Natural killer cell (primary cell): ENCODE data around the gene ALK. TPM values are rescaled to one million over a fixed set of nuclear protein-coding genes. Genes with fewer than 3 reads are reported as not detected.

Source experiments
- ATAC-seq, 3 donors: fragments of 150-1000 bp in 2 of 3; fragments of 200-7000 bp in 1 of 3; cut with Tn5 transposase; 1 replicate in 1 of 3; 2 replicates in 2 of 3; pipeline ENCODE4 v1.10.0; 2021; ENCODE audit warnings: mild to moderate bottlenecking in 2 of 3, moderate library complexity in 2 of 3
- DNase-seq, 2 donors: peaks; one replicate each; pipeline versions ENCODE4 v3.0.0 to v3.0.0-alpha.2; 2013 to 2021; ENCODE audit warnings: mixed read lengths in 1 of 2
- H3K27ac ChIP-seq: one replicate; pipeline ENCODE4 v1.5.1; 2013; ENCODE audit warnings: mild to moderate bottlenecking, low read length
- H3K27me3 ChIP-seq: one replicate; pipeline ENCODE4 v1.6.1; 2013; ENCODE audit warnings: low read length; ENCODE audit not compliant: control insufficient read depth, insufficient read depth
- H3K36me3 ChIP-seq: one replicate; pipeline ENCODE4 v1.6.1; 2013; ENCODE audit warnings: low read length; ENCODE audit not compliant: control insufficient read depth, insufficient read depth
- H3K4me1 ChIP-seq: one replicate; pipeline ENCODE4 v1.6.1; 2013; ENCODE audit warnings: low read length; ENCODE audit not compliant: control insufficient read depth, insufficient read depth
- H3K4me3 ChIP-seq: one replicate; pipeline ENCODE4 v1.5.1; 2013; ENCODE audit warnings: low read length
- H3K9me3 ChIP-seq: one replicate; pipeline ENCODE4 v1.6.1; 2013; ENCODE audit warnings: low read length; ENCODE audit not compliant: control insufficient read depth, insufficient read depth
- H3K27ac Mint-ChIP-seq, 2 donors: one replicate each; pipeline ENCODE4 v1.8.0; 2022; ENCODE audit warnings: mild to moderate bottlenecking in 2 of 2, mixed read lengths in 2 of 2, moderate library complexity in 1 of 2
- H3K27me3 Mint-ChIP-seq, 2 donors: one replicate each; pipeline ENCODE4 v1.8.0; 2022; ENCODE audit warnings: low read depth in 2 of 2, mixed read lengths in 2 of 2
- H3K36me3 Mint-ChIP-seq: one replicate; pipeline ENCODE4 v1.8.0; 2022; ENCODE audit warnings: mixed read lengths
- H3K4me1 Mint-ChIP-seq, 2 donors: one replicate each; pipeline ENCODE4 v1.8.0; 2022; ENCODE audit warnings: mixed read lengths in 2 of 2
- H3K4me3 Mint-ChIP-seq: one replicate; pipeline ENCODE4 v1.8.0; 2022; ENCODE audit warnings: mild to moderate bottlenecking, moderate library complexity, mixed read lengths
- H3K9me3 Mint-ChIP-seq, 2 donors: one replicate each; pipeline ENCODE4 v1.8.0; 2022; ENCODE audit warnings: mixed read lengths in 2 of 2
- WGBS: methylation state at CpG from one replicate; pipeline ENCODE4 v1.1.7; 2013; ENCODE audit warnings: missing lambda C conversion rate; ENCODE audit not compliant: insufficient coverage; 5-methylcytosine and 5-hydroxymethylcytosine counted together
- intact Hi-C: fragments of 100-400 bp; cut with micrococcal nuclease; formaldehyde crosslinking; loops from one replicate; pipeline ENCODE4 v1.14.2; 2022
- total RNA-seq, 4 donors: library from RNA; stranded (reverse); fragments of 120-200 nt in 1 of 4; gene quantifications; one replicate each; pipeline versions ENCODE4 v1.2.3 to v1.2.4, GENCODE V29; 2013 to 2022
- TF ChIP-seq, protein P1 (sequence below): fragments of 200-600 bp; IDR thresholded peaks from one replicate; pipeline ENCODE4 v1.8.0; 2022; ENCODE audit warnings: antibody characterized with exemption

The ALK gene
- total RNA-seq, 3 donors from 2014 or later (not counting 1 experiment from before 2014, with no cell fraction given): not detected

DNA sequence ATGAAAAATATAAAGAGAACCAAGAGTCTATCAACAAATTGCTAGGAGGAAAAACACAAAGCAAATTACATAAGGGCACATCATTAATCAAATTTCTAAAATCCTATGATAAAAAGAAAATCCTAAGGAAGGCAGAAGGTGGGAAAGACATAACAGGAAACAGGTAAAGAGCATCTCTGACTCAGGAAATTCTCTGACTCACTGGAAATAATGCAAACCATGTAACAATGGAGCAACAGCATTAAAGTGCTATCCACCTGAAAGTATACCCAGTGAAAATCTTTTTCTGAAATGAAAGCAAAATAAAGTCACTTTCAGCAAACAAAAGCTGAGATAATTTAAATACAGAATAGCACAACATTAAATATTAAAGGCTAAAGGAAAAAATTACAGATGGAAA is 10.9 kb downstream of the ALK start:
- H3K4me1 ChIP-seq: no peaks in the 10 kb centered on the region
- no peak overlapping the region for H3K4me3 ChIP-seq
- H3K4me1 Mint-ChIP-seq: no peaks in the 10 kb centered on the region
- ATAC-seq (no peak), DNase-seq (no peak)
- no peak overlapping the region for H3K4me3 Mint-ChIP-seq
- H3K36me3 ChIP-seq: no peaks in the 10 kb centered on the region
- H3K9me3 ChIP-seq: no peaks in the 10 kb centered on the region
- peaks cover 8% of the 10 kb centered on the region for H3K27me3 ChIP-seq
- H3K27me3 Mint-ChIP-seq: peaks cover 13 to 60% of the 10 kb centered on the region in 2 donors
- no peak overlapping the region for H3K27ac Mint-ChIP-seq
- peaks cover 2 to 3% of the 10 kb centered on the region in 2 donors for H3K9me3 Mint-ChIP-seq
- TF ChIP-seq, protein P1, sequence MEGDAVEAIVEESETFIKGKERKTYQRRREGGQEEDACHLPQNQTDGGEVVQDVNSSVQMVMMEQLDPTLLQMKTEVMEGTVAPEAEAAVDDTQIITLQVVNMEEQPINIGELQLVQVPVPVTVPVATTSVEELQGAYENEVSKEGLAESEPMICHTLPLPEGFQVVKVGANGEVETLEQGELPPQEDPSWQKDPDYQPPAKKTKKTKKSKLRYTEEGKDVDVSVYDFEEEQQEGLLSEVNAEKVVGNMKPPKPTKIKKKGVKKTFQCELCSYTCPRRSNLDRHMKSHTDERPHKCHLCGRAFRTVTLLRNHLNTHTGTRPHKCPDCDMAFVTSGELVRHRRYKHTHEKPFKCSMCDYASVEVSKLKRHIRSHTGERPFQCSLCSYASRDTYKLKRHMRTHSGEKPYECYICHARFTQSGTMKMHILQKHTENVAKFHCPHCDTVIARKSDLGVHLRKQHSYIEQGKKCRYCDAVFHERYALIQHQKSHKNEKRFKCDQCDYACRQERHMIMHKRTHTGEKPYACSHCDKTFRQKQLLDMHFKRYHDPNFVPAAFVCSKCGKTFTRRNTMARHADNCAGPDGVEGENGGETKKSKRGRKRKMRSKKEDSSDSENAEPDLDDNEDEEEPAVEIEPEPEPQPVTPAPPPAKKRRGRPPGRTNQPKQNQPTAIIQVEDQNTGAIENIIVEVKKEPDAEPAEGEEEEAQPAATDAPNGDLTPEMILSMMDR: no peak
- intact Hi-C loops: no loop called here
- no peak overlapping the region for H3K27ac ChIP-seq
- H3K36me3 Mint-ChIP-seq: peaks cover 8% of the 10 kb centered on the region

DNA sequence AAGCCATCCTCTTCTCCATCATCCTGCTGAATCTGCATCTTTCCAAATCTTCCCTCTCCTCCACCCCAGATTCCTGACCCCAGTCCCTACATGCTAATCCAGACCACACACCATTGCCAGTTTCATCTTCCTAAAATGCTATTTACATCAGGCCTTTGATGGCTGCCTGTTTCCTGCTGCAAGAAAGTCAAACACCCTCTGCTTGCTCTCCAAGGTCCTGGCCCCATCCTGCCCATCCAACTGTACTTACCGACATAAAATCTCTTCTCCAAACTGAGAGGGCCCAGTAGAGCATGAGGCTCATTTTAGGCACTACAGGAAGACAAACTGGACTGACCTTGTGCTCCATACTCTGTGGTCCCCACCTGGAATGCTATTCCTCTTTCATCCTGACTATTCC is 19.0 kb downstream of the ALK start:
- Histone ChIP-seq H3K9me3 (no peaks in the 10 kb centered on the region), H3K4me1 (no peaks in the 10 kb centered on the region), H3K4me3 (no peak overlapping the region), H3K36me3 (no peaks in the 10 kb centered on the region), H3K27ac (no peak overlapping the region), H3K27me3 (peaks cover 4% of the 10 kb centered on the region)
- H3K4me1 Mint-ChIP-seq: no peaks in the 10 kb centered on the region
- TF ChIP-seq, protein P1: no peak
- intact Hi-C loops: no loop called here
- H3K36me3 Mint-ChIP-seq: no peaks in the 10 kb centered on the region
- H3K9me3 Mint-ChIP-seq: no peaks in the 10 kb centered on the region
- WGBS: 44% methylated on average over 1 of the region's 1 CpG
- DNase-seq: no peak
- no peak overlapping the region for H3K27ac Mint-ChIP-seq
- ATAC-seq: no peak
- no peak overlapping the region for H3K4me3 Mint-ChIP-seq
- H3K27me3 Mint-ChIP-seq: peaks cover 27 to 35% of the 10 kb centered on the region in 2 donors

DNA sequence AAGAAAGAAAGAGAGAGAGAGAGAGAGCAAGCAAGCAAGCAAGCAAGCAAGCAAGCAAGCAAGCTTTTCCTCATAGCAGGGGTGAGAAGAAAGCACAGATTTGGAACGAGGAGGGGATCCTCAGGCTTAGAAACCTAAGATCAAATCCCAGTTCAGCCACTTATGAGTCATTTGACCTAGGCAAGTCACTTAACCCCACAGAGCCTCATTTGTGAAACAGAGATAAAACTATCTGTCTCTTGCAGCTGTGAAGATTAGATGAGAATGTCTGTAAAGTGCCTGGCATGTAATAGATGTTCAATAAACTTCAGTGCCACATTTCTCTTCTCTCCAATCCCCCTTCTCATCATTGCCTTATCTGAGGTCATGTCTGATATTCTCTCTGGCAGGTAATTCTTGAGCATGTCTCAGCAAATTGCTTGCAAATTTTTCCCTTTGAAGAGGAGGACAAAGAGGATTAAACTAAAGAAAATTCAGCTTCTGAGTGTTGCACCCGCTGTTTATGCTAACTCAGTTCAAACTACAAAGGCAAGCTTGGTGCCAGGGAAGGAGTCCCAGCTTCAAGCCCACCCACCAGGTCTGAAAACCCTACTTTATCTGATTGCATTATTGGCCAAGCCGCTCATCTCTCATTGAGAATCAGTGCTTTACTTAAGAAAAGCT is 20.3 kb downstream of the ALK start:
- peaks cover 4% of the 10 kb centered on the region for H3K27me3 ChIP-seq
- intact Hi-C loops: no loop called here
- no peaks in the 10 kb centered on the region for H3K9me3 ChIP-seq
- no peaks in the 10 kb centered on the region for H3K36me3 ChIP-seq
- H3K27ac ChIP-seq: no peak overlapping the region
- TF ChIP-seq, protein P1: no peak
- H3K27me3 Mint-ChIP-seq: peaks cover 30 to 35% of the 10 kb centered on the region in 2 donors
- H3K9me3 Mint-ChIP-seq: no peaks in the 10 kb centered on the region
- no peak overlapping the region for H3K4me3 Mint-ChIP-seq
- 25% methylated on average over 3 of the region's 3 CpGs for WGBS
- H3K27ac Mint-ChIP-seq: no peak overlapping the region
- ATAC-seq: no peak
- H3K4me1 ChIP-seq: no peaks in the 10 kb centered on the region
- H3K4me1 Mint-ChIP-seq: no peaks in the 10 kb centered on the region
- no peaks in the 10 kb centered on the region for H3K36me3 Mint-ChIP-seq
- H3K4me3 ChIP-seq: no peak overlapping the region
- no peak for DNase-seq

DNA sequence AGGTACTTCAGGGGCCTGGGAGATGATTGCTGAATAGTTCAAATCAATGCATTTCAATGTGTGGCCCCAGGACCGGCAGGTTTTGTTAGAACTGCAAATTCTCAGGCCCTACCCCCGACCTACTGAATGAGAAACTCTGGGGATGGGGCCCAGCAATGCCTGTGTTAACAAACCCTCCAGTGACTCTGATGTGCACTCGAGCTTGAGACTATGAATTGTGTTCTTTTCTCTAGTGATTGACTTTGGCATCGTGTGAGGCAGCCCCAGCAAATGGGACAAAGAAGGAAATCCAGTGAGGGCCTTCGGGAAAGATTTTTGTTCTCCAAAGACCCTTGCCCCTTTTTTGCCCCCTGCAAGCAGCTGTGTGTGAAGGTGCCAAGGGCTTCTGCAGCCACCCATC is 22.4 kb downstream of the ALK start:
- no peak overlapping the region for H3K27ac ChIP-seq
- no peak overlapping the region for H3K27ac Mint-ChIP-seq
- H3K4me3 Mint-ChIP-seq: no peak overlapping the region
- DNase-seq: no peak
- no peaks in the 10 kb centered on the region for H3K36me3 Mint-ChIP-seq
- H3K9me3 ChIP-seq: no peaks in the 10 kb centered on the region
- no peak for ATAC-seq
- H3K4me3 ChIP-seq: no peak overlapping the region
- intact Hi-C loops: no loop called here
- H3K4me1 ChIP-seq: no peaks in the 10 kb centered on the region
- TF ChIP-seq, protein P1: no peak
- H3K36me3 ChIP-seq: no peaks in the 10 kb centered on the region
- 53% methylated on average over 5 of the region's 5 CpGs for WGBS
- no peaks in the 10 kb centered on the region for H3K4me1 Mint-ChIP-seq
- H3K27me3 Mint-ChIP-seq: peaks cover 29 to 40% of the 10 kb centered on the region in 2 donors
- H3K9me3 Mint-ChIP-seq: no peaks in the 10 kb centered on the region
- no peaks in the 10 kb centered on the region for H3K27me3 ChIP-seq
